Measurements from ENCODE around the gene SELENOM.
"Not testable (repeated sequence)": the region's sequence is repeated elsewhere in the genome, so short reads cannot be mapped to it uniquely, and the experiment has no call there.

The SELENOM gene

GRCh38 chr22:31089160-31090100 lies 17.9 kb downstream of the SELENOM start:
- DNase-seq, result no peak

GRCh38 chr22:31088233-31088986 lies 19.0 kb downstream of the SELENOM start:
- no peak for DNase-seq

DNA sequence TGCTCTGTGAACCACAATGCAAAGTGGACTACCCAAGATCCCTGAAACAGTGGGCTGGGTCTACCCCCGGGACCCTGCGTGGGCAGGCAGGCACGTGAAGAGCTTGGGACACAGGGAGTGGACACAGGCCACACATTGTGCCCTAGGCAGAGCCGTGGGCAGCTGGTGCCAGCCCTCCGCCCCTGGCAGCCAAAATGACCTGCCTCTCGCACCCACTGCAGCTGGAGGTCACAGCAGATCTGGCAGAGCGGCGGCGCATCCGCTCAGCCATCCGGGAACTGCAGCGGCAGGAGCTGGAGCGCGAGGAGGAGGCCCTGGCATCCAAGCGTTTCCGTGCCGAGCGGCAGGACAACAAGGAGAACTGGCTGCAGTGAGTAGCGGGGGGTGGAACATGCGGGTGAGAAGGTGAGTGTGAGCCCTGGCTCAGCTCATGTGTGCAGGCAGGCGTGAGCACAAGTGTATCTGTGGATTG lies 19.6 kb downstream of the SELENOM start:
- no peak for DNase-seq

DNA sequence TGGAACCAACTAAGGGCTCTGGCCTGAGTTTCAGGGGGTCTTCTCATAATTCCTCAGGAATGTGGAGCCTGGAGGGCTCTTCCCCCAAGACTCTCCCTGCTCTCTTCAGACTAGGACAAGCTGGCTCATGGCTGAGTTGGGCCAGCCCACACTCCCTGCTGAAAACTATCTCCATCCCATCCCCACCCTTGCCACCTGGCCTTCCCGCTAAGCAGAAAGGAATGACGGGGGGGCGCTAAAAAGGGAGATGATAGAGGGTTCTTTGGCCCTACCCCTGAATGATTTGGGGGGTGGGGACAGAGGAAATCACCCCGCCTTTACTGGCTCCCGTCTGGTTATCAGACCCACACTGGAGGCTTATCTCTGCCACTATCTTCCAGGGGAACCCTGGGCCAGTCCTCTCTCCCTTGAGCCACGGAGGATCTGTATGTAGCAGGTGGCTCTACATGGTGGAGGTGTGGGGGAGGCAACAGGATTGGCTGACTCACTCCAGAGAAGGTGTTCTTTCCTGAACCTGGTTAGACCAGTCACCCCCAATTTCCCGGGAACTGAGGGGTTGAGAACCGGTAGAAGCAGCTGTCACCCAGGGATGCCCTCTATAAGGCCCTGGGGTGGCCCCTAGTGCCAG lies 20.6 kb downstream of the SELENOM start:
- DNase-seq, result no peak

- no peak for DNase-seq
These were observed 21.4 kb downstream of the SELENOM start for GRCh38 chr22:31085928-31086327.

DNA sequence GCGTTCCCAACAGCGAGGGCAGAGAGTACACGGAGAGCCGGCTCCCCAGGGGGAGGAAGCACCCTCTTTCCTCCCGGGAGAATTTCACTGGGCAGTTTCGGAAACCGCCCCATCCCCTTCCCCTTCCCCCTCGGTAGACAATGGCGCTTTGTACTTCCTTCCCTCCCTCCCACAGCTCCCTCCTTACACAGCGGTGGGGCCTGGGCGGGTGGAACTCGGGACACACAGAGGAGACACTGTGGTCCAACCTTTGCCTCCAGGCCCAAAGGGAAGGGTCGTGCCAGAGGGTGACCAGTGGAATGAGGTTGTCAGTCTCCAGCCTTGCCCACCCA lies 21.9 kb downstream of the SELENOM start:
- no peak for DNase-seq

- peak; percentile 83 for DNase-seq
These were observed 22.4 kb downstream of the SELENOM start for GRCh38 chr22:31084811-31085492.

DNA sequence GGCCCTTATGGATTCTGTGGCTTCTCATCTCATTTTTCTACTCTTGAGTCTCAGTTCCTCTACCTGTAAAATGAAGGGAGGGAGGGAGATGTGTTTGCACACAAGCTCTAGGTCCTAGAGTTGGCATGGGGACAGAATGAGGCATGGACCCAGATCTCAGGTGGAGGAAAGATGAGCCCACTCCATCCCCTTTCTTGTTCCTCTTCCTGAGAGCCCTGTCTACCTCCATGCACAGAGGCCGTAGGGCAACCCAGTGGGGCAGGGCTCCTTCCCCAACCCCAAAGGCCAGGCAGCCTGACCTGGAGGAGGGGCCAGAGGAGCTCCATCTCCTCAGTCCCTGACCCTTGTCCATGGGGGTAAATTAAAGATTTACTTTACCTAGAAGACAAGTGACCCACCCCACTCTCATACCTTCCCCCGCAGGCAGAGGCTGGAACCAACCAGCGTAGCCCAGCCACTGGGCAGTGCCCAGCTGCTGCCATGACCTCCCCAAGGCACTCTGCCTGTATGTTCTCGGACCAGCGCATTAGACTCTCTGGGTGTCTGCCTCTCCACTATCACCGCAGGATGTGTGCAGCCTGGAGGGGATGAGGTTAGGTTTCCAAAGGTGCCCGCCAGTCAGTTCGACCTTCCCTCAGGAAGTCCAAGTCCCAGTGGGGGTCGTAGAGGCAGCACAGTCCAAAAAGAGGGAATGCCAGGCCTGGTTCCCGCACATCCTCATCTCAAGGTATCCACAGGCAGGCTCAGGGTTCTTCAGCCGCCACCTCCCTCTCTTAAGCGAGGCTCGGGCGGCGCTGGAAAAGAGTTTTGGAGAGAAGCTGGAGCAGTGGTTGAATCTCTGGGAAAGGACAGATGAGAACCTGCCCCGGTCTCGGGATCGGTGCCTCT lies 23.2 kb downstream of the SELENOM start:
- peak; percentile 15 for DNase-seq

- no peak for DNase-seq
These were observed 24.0 kb downstream of the SELENOM start for GRCh38 chr22:31083377-31083768.

DNA sequence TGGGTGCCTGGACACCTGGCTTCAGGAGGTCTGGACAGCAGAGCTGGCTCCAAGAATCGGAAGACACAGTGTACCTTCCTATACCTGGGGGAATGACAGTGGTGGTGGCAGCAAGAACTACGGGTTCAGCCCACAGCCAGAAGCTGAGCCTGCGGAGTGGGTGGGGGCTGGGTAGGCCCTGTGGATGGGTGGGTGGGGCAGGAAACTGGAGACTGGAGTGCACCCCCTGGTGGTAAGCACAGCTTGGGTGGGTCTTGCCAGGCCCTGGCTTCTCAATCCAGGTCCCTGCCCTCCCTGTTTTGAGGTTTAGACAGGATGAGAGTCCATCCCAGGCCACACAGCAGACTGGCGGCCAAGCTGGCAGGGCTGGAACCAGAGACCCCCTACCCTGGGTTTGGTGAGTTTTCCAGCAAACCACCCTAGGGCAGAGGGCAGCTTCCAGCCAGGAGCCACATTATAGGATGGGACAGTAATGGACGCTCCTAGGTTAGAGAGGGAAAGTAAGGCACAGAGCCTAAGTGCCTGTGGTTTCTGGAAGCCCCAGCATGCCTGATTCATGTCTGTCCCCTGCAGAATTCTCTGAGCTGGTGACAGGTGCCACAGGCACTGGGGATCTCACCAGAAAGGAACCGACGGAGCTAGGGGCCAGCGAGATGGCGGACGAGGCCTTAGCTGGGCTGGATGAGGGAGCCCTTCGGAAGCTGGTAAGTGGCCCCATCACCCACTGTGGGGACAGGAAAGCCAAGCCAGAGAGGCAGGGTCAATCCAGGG lies 24.6 kb downstream of the SELENOM start:
- DNase-seq, result peak; percentile 48

GRCh38 chr22:31081963-31082605 lies 25.3 kb downstream of the SELENOM start:
- DNase-seq, result no peak

DNA sequence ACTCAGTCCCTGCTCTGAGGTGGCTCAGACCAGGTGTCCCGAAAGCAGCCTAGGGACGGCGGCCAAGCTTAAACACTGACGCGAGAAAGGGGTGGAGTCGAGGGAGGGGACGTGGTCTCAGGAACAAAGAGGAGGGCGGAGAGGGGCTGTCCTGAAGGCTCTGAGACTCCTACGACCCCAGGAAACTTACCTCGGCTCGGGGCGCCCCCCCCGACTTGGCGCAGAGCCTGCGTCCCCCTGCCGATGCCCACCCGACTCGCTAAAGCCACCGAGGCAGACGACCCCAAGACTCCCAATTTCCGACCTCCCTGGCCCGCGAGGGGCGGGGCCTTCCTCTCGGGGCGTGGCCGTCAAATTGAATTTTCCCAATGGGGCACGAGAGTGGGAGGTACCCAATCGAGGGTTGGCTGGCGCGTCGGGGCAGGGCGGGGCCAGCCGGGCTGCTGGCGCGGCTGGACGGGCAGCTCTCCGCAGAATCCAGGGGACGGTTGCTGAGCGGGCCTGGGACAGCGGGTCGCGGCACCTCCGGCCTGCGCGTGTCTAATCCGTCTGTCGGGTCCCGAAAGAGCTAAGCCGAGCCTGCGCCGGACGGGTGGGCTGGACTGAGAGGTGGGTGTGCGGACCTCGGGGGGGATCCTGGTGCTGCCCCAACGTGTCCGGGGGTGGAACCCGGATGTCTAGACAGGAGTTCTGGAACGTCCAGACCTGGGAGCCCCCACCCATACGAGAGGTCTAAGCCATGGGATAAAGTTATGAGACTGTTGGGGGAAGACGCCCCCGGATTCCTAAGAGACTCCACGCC lies 26.3 kb downstream of the SELENOM start, which contains the start of gene SMTN:
SMTN (plus strand) TSS at position 471 of the 802 bp plus-strand sequence. CDS start 1,941 bp downstream, outside the sequence.
- DNase-seq, result peak; percentile 90

DNA sequence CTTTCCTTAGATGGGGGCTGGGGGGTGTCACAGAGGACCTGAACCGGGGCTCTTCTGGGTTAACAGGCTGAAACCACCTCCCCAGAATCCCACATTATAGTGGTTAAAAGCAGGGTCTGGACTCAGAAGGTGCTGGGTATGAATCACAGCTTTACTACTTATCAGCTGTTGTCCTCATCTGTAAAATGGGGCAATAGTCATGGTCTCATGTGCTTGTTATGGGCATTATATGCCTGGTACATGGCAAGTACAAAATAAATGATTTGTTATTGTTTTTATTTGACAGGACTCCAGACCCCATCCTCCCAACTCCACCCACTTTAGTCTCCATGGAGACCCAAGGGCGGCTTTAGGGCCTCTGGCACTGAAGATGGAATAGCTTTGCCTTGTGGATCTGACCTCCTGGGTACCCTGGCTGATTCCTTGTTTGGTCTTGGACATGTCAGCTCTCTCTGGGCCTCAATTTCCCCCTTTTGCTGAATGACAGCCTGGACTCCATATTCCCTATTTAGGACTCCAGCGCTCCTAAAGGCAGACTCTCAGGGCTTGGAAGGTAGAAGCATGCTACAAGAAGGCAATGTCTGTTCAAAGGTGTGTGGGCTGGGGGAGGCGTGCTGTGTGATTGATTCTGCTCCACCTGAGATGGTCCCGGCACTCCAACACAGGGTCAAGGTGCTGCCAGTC lies 27.1 kb downstream of the SELENOM start:
- DNase-seq, result no peak

DNA sequence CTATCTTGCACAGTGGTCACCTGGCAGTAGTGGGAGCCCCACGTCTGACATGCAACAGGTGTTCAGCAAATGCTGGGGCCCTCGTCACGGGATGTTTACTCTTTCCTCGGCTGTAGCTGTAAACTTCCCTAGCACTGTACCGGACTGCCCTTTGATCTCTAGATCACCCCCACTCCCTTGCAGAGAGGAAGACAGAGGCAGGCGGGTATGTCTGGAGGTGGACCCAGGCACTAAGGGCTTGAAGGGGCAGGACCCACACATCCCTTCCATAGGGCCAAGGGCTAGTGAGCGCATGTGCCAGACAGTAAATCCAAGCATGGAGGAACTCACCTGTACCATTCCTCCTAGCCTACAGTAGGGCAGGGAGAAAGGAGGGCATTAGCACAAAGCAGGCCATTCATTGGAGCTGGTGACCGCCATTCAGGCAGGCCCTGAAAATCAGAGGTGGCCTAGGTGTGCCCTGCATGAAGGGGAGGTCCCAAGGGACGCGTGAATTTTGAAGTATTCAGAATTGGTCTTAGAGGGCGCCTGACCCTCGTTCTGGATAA lies 28.2 kb downstream of the SELENOM start:
- no peak for DNase-seq

GRCh38 chr22:31078389-31078788 lies 29.0 kb downstream of the SELENOM start:
- DNase-seq, result not testable (repeated sequence)

GRCh38 chr22:31077681-31078080 lies 29.7 kb downstream of the SELENOM start:
- DNase-seq, result no peak

DNA sequence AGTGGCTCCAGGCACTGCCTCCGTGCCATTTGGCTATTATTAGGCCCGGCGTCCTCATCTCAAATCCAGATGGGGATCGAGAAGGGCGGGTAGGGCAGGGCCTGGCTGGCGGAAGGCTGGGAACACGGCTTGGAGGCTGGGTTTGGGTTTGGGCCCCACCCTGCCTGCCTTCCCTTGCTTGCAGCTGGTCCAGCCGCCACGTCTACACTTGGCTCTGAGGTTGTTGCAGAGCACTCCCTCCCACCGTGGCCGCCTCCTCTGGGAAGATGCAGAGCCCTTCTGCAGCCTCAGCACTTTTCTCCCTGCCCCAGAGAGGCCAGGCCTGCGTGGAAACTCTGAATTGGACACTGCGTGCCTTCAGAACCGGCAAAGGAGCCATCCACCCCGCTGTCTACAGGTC lies 31.4 kb downstream of the SELENOM start:
- DNase-seq, result no peak

DNA sequence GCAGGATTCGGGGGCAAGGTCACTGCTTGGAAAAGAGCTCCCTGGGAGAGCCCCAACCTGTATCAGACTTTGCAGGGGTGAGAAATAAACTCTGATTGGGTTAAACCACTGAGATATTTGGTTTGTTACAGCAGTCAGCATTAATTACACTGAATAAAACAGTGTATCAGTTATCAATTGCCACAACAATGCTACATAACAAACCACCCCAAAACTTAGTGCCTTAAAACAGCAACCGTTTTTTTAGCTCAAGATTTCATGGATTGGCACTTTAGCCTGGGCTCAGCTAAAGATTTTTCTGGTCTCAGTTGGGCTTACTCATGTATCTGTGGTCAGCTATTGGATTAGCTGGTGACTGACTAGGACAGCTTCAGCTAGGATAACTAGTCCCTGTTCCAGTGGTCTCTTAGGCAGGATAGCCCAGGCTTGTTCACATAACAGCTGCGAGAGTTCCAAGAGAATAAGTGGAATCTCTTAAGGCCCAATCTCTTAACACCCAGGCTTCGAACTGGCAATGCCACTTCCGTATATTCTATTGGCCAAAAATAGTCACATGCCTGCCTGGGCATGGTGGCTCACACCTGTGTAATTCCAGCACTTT lies 33.7 kb downstream of the SELENOM start:
- not testable (repeated sequence) for DNase-seq

All from activated T-cell treated with anti-CD3 and anti-CD28 coated beads for 4 hours (primary cell).